A673 (cell line): ENCODE results near the gene TMEM203.

Source experiments
- CTCF ChIP-seq: fragments of 300-800, 200-600 bp; sonication (generic); conservative IDR thresholded peaks from 2 replicates; pipeline ENCODE4 v1.5.1; 2017; ENCODE audit warnings: low read depth, mild to moderate bottlenecking, antibody characterized with exemption, low read length, moderate library complexity, mixed read lengths
- EZH2 ChIP-seq: fragments of 200-600 bp; sonication (generic); IDR thresholded peaks from 2 replicates; pipeline ENCODE4 v1.6.1; 2017; ENCODE audit warnings: borderline replicate concordance, low read depth, mild to moderate bottlenecking, mixed read lengths, antibody characterized with exemption, low read length; ENCODE audit not compliant: poor library complexity, severe bottlenecking

- no peak for TF ChIP-seq CTCF
- no peak for TF ChIP-seq EZH2
Observed at GRCh38 chr9:137241490-137242268, 36.2 kb upstream of the TMEM203 start.
